K562 (cell line): ENCODE data around the gene CYP11A1. TPM values are rescaled to one million over a fixed set of nuclear protein-coding genes. Genes with fewer than 3 reads are reported as not detected.

Source experiments
- ATAC-seq: fragments of 200-7000 bp; cut with Tn5 transposase; 3 replicates; pipeline ENCODE4 v1.9.1; 2020; ENCODE audit warnings: moderate library complexity
- BruUV-seq: library from RNA; stranded (reverse); fragments of 400-500 nt; replicated peaks from 2 replicates; lab custom pipeline; 2021; lab: Mats Ljungman, UMichigan
- CTCF ChIA-PET: fragments of 300-600 bp; formaldehyde crosslinking; extraction: SDS; loops from one replicate; lab custom pipeline; 2021; ENCODE audit warnings: low intra/inter-chr PET ratio; lab: Yijun Ruan, JAX
- POLR2A ChIA-PET: fragments of 300-600, 350-650 bp; sonication (Branson Sonifier 250); formaldehyde crosslinking; extraction: SDS; loops from one replicate; lab custom pipeline; 2021; ENCODE audit warnings: antibody characterized with exemption, inconsistent platforms; lab: Yijun Ruan, JAX
- DNase-seq, 4 experiments: peaks; one replicate each; pipeline versions ENCODE4 v3.0.0 to v3.0.0-alpha.2; 2011 to 2018; ENCODE audit warnings: low spot score in 3 of 4, mixed read lengths in 3 of 4; ENCODE audit errors: extremely low read depth in 1 of 4
- FAIRE-seq: peaks from 2 replicates; lab custom pipeline; 2011; peaks lifted over from hg19 to GRCh38; lab: Jason Lieb, UNC
- H2AFZ ChIP-seq: 2 replicates; pipeline ENCODE4 v1.6.0; 2011; ENCODE audit warnings: low read depth, low read length, control low read depth, inconsistent platforms
- H3K27ac ChIP-seq: fragments of 200-600 bp; 3 replicates; pipeline ENCODE4 v1.8.0; 2011; ENCODE audit warnings: low read depth, mild to moderate bottlenecking, control low read depth, inconsistent platforms, low read length, moderate library complexity, mixed read lengths; ENCODE audit errors: extremely low read depth
- H3K27me3 ChIP-seq, 2 experiments: fragments of 300-600 bp in 1 of 2; 2 replicates in 1 of 2; 3 replicates in 1 of 2; pipeline versions ENCODE4 v1.6.0 to v1.8.0; 2011; ENCODE audit warnings: inconsistent platforms in 2 of 2, low read length in 2 of 2, mild to moderate bottlenecking in 1 of 2, mixed read lengths in 1 of 2, moderate library complexity in 1 of 2; ENCODE audit not compliant: control insufficient read depth in 2 of 2, insufficient read depth in 2 of 2
- H3K36me3 ChIP-seq: fragments of 300-600 bp; 3 replicates; pipeline ENCODE4 v1.8.0; 2011; ENCODE audit warnings: mild to moderate bottlenecking, low read length, inconsistent platforms; ENCODE audit not compliant: control insufficient read depth, insufficient read depth
- H3K4me1 ChIP-seq, 2 experiments: fragments of 200-600 bp in 1 of 2; replicated peaks in 1 of 2; 2 replicates in 1 of 2; 3 replicates in 1 of 2; pipeline versions ENCODE4 v1.5.1 to v1.8.0; 2011; ENCODE audit warnings: inconsistent platforms in 2 of 2, low read length in 2 of 2, mild to moderate bottlenecking in 1 of 2, mixed read lengths in 1 of 2, moderate library complexity in 1 of 2; ENCODE audit not compliant: control insufficient read depth in 2 of 2, insufficient read depth in 2 of 2
- H3K4me2 ChIP-seq: 2 replicates; pipeline ENCODE4 v1.6.1; 2011; ENCODE audit warnings: low read length, control low read depth, inconsistent platforms, mixed read lengths; ENCODE audit not compliant: insufficient read depth
- H3K4me3 ChIP-seq: fragments of 200-600 bp; sonication (generic), shearing (Covaris generic); 2 replicates; pipeline ENCODE4 v1.5.1; 2016; ENCODE audit warnings: control low read depth, inconsistent platforms
- H3K79me2 ChIP-seq: fragments of 200-600 bp; 3 replicates; pipeline ENCODE4 v1.8.0; 2011; ENCODE audit warnings: low read length, inconsistent platforms; ENCODE audit not compliant: control insufficient read depth, insufficient read depth
- H3K9ac ChIP-seq, 2 experiments: 2 replicates each; pipeline versions ENCODE4 v1.6.0 to v1.6.1; 2011; ENCODE audit warnings: low read depth in 2 of 2, low read length in 2 of 2, control low read depth in 1 of 2, inconsistent platforms in 1 of 2, mild to moderate bottlenecking in 1 of 2, mixed read lengths in 1 of 2; ENCODE audit not compliant: insufficient read depth in 1 of 2
- H3K9me1 ChIP-seq: one replicate; pipeline ENCODE4 v1.6.0; 2011; ENCODE audit warnings: inconsistent platforms, mild to moderate bottlenecking, low read length, moderate library complexity; ENCODE audit not compliant: control insufficient read depth, insufficient read depth
- H3K9me3 ChIP-seq: replicated peaks from 2 replicates; pipeline ENCODE4 v1.5.1; 2011; ENCODE audit warnings: low read depth, low read length, inconsistent platforms; ENCODE audit not compliant: control insufficient read depth, insufficient read depth
- H4K20me1 ChIP-seq: replicated peaks from 2 replicates; pipeline ENCODE4 v1.6.1; 2011; ENCODE audit warnings: low read length, inconsistent platforms, mixed read lengths; ENCODE audit not compliant: control insufficient read depth, insufficient read depth
- ASH1L ChIP-seq: fragments of 450-650 bp; IDR thresholded peaks from 2 replicates; pipeline ENCODE4 v1.6.1; 2018; ENCODE audit warnings: borderline replicate concordance, mild to moderate bottlenecking, low read depth; ENCODE audit not compliant: partially characterized antibody
- ATF1 ChIP-seq, 2 experiments: fragments of 450-650 bp in 1 of 2; IDR thresholded peaks; 2 replicates each; pipeline ENCODE4 v1.6.1; 2016; ENCODE audit warnings: missing compliant biosample characterization in 1 of 2, missing genetic modification characterization in 1 of 2
- CHD4 ChIP-seq: fragments of 200-600 bp; sonication (generic); IDR thresholded peaks from 3 replicates; pipeline ENCODE4 v1.6.1; 2012; ENCODE audit warnings: low read depth, mild to moderate bottlenecking, mixed read lengths, low read length, inconsistent platforms; ENCODE audit not compliant: insufficient read depth, insufficient replicate concordance, poor library complexity, severe bottlenecking
- EHMT2 ChIP-seq: fragments of 450-650 bp; IDR thresholded peaks from 2 replicates; pipeline ENCODE4 v1.6.1; 2018; ENCODE audit warnings: antibody characterized with exemption
- RFX1 ChIP-seq: fragments of 450-650 bp; IDR thresholded peaks from 2 replicates; pipeline ENCODE4 v1.6.1; 2016; ENCODE audit warnings: mild to moderate bottlenecking, moderate library complexity
- USF2 ChIP-seq: sonication (generic); formaldehyde crosslinking; IDR thresholded peaks from 2 replicates; pipeline ENCODE4 v1.5.0; 2020; ENCODE audit warnings: missing genetic modification reagents
- WGBS: fragments of 100-300 bp; shearing (Covaris generic); methylation state at CpG from one replicate; pipeline ENCODE4 v1.1.6; 2016; ENCODE audit warnings: low coverage, mixed read lengths; ENCODE audit not compliant: insufficient coverage; ENCODE audit errors: missing lambda C conversion rate; 5-methylcytosine and 5-hydroxymethylcytosine counted together
- in situ Hi-C: fragments of 300-500 bp; cut with MboI; formaldehyde crosslinking; loops from 4 replicates; pipeline ENCODE4 v1.15.0; 2018; ENCODE audit warnings: inconsistent platforms, mixed read lengths
- intact Hi-C: fragments of 100-400 bp; cut with micrococcal nuclease; formaldehyde crosslinking; loops from 2 replicates; pipeline ENCODE4 v1.14.2; 2022
- polyA plus RNA-seq, 8 experiments: library from polyadenylated mRNA; depleted of rRNA in 4 of 8; stranded (reverse) in 5 of 8; unstranded in 3 of 8; fragments of >200 nt; fragmentation: Nextera tagmentation in 2 of 8; fragmentation: Illumina TruSeq in 1 of 8; extraction: Ambion mirVana in 2 of 8; extraction: Trizol in 1 of 8; gene quantifications; 2 replicates each; pipeline versions ENCODE4 v1.2.1 to v1.2.3, GENCODE V29; 2011 to 2014; ENCODE audit warnings: inconsistent platforms in 1 of 8, missing spikeins in 1 of 8
- total RNA-seq, 7 experiments: library from RNA; depleted of rRNA in 6 of 7; stranded (reverse); fragments of >200 nt in 6 of 7; fragmentation: Illumina TruSeq in 2 of 7; extraction: Trizol in 2 of 7; gene quantifications; 2 replicates each; pipeline versions ENCODE4 v1.2.1 to v1.2.3, GENCODE V29; 2011 to 2021; ENCODE audit warnings: low replicate concordance in 1 of 7
- TF ChIP-seq, protein P1 (sequence below), 2 experiments: fragments of 450-650 bp in 1 of 2; sonication (generic) in 1 of 2; formaldehyde crosslinking in 1 of 2; IDR thresholded peaks; 2 replicates each; pipeline versions ENCODE4 v1.7.1 to v1.9.0; 2016 to 2022; ENCODE audit warnings: inconsistent platforms in 1 of 2, mild to moderate bottlenecking in 1 of 2, missing genetic modification reagents in 1 of 2
- TF ChIP-seq, protein P2 (sequence below): fragments of 450-650 bp; formaldehyde crosslinking; IDR thresholded peaks from 2 replicates; pipeline ENCODE4 v1.4.0; 2020; ENCODE audit warnings: mild to moderate bottlenecking, moderate library complexity

CYP11A1 gene
- total and polyA plus RNA-seq, 9 of the 15 experiments (the other 6 are each of a cell fraction or from before 2014, with no cell fraction given), result 0.06 to 0.24 (median 0.10) TPM; not detected in 4

- FAIRE-seq, result no peak
- Histone ChIP-seq H3K79me2 (no peaks in the 10 kb centered on the region), H3K27me3 (peaks cover 9 to 65% of the 10 kb centered on the region in 2 experiments; a peak in 4 of 5 replicates), H3K27ac (no peak overlapping the region), H3K36me3 (no peaks in the 10 kb centered on the region), H3K9ac (no peak overlapping the region), H3K4me2 (no peak overlapping the region), H3K4me3 (no peak overlapping the region), H3K9me1 (peaks cover 4% of the 10 kb centered on the region), H3K9me3 (no peaks in the 10 kb centered on the region), H2AFZ (no peak overlapping the region), H4K20me1 (0 out of 2 replicates have a peak, but pooled peaks cover 4% of the 10 kb centered on the region), H3K4me1 (peaks cover 0 to 3% of the 10 kb centered on the region in 2 experiments; a peak in 1 of 5 replicates)
- DNase-seq, result no peak
- BruUV-seq, result no TSS peak
- ATAC-seq, result no peak
- CTCF ChIA-PET, result no interaction called here
- 0% methylated on average over 3 of the region's 3 CpGs for WGBS
- in situ Hi-C loops (loop anchor here (25.0 kb wide), 1 partner anchor 955 kb away; the partner anchor contains the start of gene GOLGA6D), intact Hi-C loops (no loop called here)
- POLR2A ChIA-PET, result interaction anchor here (1.1 kb wide), 1 partner anchor 9 kb away, joined by 3 read pairs; no protein-coding TSS in a partner anchor
- TF ChIP-seq CHD4 (no peak), ATF1 (CRISPR knock-in tag; IDR thresholded peaks at IDR 0.05) (no peak), ATF1 (tag; IDR thresholded peaks at IDR 0.05) (no peak), USF2 (CRISPR knock-in tag) (no peak), ASH1L (no peak), EHMT2 (no peak), RFX1 (no peak)
- TF ChIP-seq, protein P1, sequence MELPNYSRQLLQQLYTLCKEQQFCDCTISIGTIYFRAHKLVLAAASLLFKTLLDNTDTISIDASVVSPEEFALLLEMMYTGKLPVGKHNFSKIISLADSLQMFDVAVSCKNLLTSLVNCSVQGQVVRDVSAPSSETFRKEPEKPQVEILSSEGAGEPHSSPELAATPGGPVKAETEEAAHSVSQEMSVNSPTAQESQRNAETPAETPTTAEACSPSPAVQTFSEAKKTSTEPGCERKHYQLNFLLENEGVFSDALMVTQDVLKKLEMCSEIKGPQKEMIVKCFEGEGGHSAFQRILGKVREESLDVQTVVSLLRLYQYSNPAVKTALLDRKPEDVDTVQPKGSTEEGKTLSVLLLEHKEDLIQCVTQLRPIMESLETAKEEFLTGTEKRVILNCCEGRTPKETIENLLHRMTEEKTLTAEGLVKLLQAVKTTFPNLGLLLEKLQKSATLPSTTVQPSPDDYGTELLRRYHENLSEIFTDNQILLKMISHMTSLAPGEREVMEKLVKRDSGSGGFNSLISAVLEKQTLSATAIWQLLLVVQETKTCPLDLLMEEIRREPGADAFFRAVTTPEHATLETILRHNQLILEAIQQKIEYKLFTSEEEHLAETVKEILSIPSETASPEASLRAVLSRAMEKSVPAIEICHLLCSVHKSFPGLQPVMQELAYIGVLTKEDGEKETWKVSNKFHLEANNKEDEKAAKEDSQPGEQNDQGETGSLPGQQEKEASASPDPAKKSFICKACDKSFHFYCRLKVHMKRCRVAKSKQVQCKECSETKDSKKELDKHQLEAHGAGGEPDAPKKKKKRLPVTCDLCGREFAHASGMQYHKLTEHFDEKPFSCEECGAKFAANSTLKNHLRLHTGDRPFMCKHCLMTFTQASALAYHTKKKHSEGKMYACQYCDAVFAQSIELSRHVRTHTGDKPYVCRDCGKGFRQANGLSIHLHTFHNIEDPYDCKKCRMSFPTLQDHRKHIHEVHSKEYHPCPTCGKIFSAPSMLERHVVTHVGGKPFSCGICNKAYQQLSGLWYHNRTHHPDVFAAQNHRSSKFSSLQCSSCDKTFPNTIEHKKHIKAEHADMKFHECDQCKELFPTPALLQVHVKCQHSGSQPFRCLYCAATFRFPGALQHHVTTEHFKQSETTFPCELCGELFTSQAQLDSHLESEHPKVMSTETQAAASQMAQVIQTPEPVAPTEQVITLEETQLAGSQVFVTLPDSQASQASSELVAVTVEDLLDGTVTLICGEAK (IDR thresholded peaks at IDR 0.05), result no peak
- TF ChIP-seq, protein P1 (CRISPR knock-in tag; IDR thresholded peaks at IDR 0.05), result no peak
- TF ChIP-seq, protein P2, sequence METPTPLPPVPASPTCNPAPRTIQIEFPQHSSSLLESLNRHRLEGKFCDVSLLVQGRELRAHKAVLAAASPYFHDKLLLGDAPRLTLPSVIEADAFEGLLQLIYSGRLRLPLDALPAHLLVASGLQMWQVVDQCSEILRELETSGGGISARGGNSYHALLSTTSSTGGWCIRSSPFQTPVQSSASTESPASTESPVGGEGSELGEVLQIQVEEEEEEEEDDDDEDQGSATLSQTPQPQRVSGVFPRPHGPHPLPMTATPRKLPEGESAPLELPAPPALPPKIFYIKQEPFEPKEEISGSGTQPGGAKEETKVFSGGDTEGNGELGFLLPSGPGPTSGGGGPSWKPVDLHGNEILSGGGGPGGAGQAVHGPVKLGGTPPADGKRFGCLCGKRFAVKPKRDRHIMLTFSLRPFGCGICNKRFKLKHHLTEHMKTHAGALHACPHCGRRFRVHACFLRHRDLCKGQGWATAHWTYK (CRISPR knock-in tag), result no peak
Observed at GRCh38 chr15:74332011-74332410, 35.4 kb downstream of the CYP11A1 start.
